ENCODE measurements around the gene CEP128. TPM values are rescaled to one million over a fixed set of nuclear protein-coding genes. Genes with fewer than 3 reads are reported as not detected.

The CEP128 gene
- total RNA-seq, 2 experiments from 2014 or later, result 12.3 to 13.0 TPM

DNA sequence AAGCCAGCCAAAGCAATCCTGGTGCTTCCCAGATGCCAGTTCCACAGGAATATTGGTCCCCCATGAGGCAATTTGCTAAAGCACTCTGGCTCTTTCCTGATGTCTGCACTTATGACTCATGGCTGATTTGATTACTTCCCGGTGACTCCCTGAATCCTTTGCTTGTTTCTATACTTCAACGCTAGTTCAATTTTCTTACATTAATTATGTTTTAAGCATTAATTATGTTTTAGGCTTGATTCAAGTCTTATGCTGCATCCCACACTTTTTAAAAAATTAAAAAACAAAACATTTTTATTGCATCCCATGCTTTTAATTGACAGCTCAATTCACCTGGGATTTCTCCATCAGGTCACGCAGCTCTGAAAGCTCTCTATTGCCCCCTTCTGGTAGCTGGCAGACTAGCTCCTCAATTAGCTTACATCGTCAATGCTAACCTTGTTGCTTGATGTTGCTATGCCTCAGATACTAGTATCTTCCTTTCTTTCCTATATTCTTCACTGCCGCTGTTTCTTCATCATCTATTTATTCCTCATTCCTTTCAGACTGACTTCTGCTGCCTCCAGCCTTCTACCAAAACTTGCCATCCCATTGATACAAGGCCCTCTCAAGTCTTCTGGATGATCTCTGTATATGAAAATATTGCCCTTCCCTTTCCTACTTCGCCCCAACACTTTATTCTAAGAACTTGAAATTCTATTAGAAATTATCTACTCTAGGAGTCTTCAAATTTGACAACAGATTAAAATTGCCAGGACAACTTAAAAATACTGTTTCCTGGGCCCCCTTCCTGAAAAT is 45.9 kb upstream of the CEP128 start:
- ATAC-seq (ENCODE audit: poor library complexity), result peak; percentile 72
- no peak overlapping the region for H3K27ac ChIP-seq (ENCODE audit: low read depth in 1 of 2, low read length in 2 of 2)

DNA sequence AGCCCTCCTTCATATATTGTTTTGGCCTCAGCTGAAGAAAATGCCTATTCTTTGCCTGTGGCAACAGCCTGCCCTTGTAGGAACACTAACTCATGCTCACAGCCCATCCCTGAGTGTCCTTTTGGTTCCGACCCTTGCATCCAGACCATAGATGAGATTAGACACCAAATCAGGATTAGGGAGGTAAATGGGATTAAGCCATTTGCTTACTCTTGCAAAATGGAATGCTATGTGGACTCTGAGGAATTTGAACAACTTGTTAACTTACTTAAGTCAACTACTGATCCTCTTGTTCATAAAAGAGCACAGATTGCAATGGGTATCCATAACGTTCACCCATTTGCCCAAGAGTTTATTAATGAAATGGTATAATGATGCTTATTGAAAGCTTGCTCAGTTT is 41.2 kb upstream of the CEP128 start:
- no peak overlapping the region for H3K4me3 Mint-ChIP-seq
- ATAC-seq (ENCODE audit: poor library complexity) (no peak), DNase-seq (no peak)
- Histone ChIP-seq H3K36me3 (ENCODE audit: insufficient read depth, low read length) (no peaks in the 10 kb centered on the region), H3K27me3 (ENCODE audit: control insufficient read depth in 1 of 2, insufficient read depth in 2 of 2, low read length in 2 of 2) (peaks cover 0 to 4% of the 10 kb centered on the region in 2 experiments), H3K4me1 (ENCODE audit: insufficient read depth, low read length) (peaks cover 7% of the 10 kb centered on the region), H3K9me3 (ENCODE audit: control insufficient read depth in 1 of 2, insufficient read depth in 1 of 2, low read length in 2 of 2) (no peaks in the 10 kb centered on the region), H3K27ac (ENCODE audit: low read depth in 1 of 2, low read length in 2 of 2) (no peak overlapping the region), H3K4me3 (ENCODE audit: low read length) (no peak overlapping the region)
- intact Hi-C loops (cut with DNase I, micrococcal nuclease), result no loop called here
- H3K27ac Mint-ChIP-seq, result no peak overlapping the region
- no peaks in the 10 kb centered on the region for H3K36me3 Mint-ChIP-seq (ENCODE audit: low read depth)
- ChIA-PET CTCF (no interaction called here), POLR2A (no interaction called here)
- no peaks in the 10 kb centered on the region for H3K27me3 Mint-ChIP-seq
- H3K4me1 Mint-ChIP-seq (ENCODE audit: low read depth), result peaks cover 8% of the 10 kb centered on the region
- H3K9me3 Mint-ChIP-seq, result no peaks in the 10 kb centered on the region
- TF ChIP-seq, protein P1, sequence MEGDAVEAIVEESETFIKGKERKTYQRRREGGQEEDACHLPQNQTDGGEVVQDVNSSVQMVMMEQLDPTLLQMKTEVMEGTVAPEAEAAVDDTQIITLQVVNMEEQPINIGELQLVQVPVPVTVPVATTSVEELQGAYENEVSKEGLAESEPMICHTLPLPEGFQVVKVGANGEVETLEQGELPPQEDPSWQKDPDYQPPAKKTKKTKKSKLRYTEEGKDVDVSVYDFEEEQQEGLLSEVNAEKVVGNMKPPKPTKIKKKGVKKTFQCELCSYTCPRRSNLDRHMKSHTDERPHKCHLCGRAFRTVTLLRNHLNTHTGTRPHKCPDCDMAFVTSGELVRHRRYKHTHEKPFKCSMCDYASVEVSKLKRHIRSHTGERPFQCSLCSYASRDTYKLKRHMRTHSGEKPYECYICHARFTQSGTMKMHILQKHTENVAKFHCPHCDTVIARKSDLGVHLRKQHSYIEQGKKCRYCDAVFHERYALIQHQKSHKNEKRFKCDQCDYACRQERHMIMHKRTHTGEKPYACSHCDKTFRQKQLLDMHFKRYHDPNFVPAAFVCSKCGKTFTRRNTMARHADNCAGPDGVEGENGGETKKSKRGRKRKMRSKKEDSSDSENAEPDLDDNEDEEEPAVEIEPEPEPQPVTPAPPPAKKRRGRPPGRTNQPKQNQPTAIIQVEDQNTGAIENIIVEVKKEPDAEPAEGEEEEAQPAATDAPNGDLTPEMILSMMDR (IDR thresholded peaks at IDR 0.05), result no peak

More for the DNA sequence above, 45.9 kb upstream of the CEP128 start:
- H3K36me3 Mint-ChIP-seq (ENCODE audit: low read depth), result no peaks in the 10 kb centered on the region
- no peaks in the 10 kb centered on the region for H3K27me3 Mint-ChIP-seq
- no peak overlapping the region for H3K4me3 Mint-ChIP-seq
- Histone ChIP-seq H3K4me1 (ENCODE audit: insufficient read depth, low read length) (no peaks in the 10 kb centered on the region), H3K27me3 (ENCODE audit: control insufficient read depth in 1 of 2, insufficient read depth in 2 of 2, low read length in 2 of 2) (peaks cover 4 to 11% of the 10 kb centered on the region in 2 experiments), H3K36me3 (ENCODE audit: insufficient read depth, low read length) (no peaks in the 10 kb centered on the region), H3K9me3 (ENCODE audit: control insufficient read depth in 1 of 2, insufficient read depth in 1 of 2, low read length in 2 of 2) (no peaks in the 10 kb centered on the region), H3K4me3 (ENCODE audit: low read length) (no peak overlapping the region)
- peak; percentile 44 to 84 (median 54) for DNase-seq
- ChIA-PET CTCF (interaction anchor here (0.6 to 1.9 kb wide), 10 partner anchors 9 to 911 kb away, joined by 3 to 14 read pairs (median 4); partner anchors contain the start of gene TSHR), POLR2A (interaction anchor here (1.7 to 3.2 kb wide), 2 partner anchors 28 to 32 kb away, joined by 10 to 14 read pairs; partner anchors contain the start of gene TSHR)
- no peaks in the 10 kb centered on the region for H3K9me3 Mint-ChIP-seq
- no peak overlapping the region for H3K27ac Mint-ChIP-seq
- TF ChIP-seq, protein P1 (IDR thresholded peaks at IDR 0.05), result peak; percentile 96
- intact Hi-C loops (cut with DNase I, micrococcal nuclease), result loop anchor here (1.0 kb wide), 1 partner anchor 33 kb away; no protein-coding TSS in a partner anchor
- no peaks in the 10 kb centered on the region for H3K4me1 Mint-ChIP-seq (ENCODE audit: low read depth)

DNA sequence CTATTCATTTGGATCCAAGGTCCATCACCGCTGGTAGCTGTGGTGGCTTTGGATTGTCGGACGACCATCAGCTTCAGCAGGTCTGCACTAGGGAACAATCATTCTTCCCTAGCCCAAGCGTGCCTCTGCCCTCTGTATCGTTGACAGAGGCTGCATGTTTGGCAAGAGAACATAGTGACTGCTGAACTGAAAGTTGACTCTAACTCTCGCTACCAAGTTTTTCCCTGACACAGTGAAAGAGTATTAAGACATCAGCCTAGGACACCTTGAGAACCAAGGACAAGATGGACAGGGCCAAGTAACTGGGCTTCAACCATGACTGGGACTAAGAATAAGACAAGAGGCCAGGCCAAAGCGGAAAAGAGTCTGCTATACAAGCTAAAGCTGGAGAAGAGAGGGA is 40.1 kb upstream of the CEP128 start:
- TF ChIP-seq, protein P1 (IDR thresholded peaks at IDR 0.05), result no peak
- H3K4me3 Mint-ChIP-seq, result no peak overlapping the region
- peaks cover 8% of the 10 kb centered on the region for H3K4me1 Mint-ChIP-seq (ENCODE audit: low read depth)
- no peaks in the 10 kb centered on the region for H3K36me3 Mint-ChIP-seq (ENCODE audit: low read depth)
- H3K27me3 Mint-ChIP-seq, result no peaks in the 10 kb centered on the region
- Histone ChIP-seq H3K27me3 (ENCODE audit: control insufficient read depth in 1 of 2, insufficient read depth in 2 of 2, low read length in 2 of 2) (peaks cover 0 to 4% of the 10 kb centered on the region in 2 experiments), H3K9me3 (ENCODE audit: control insufficient read depth in 1 of 2, insufficient read depth in 1 of 2, low read length in 2 of 2) (no peaks in the 10 kb centered on the region), H3K27ac (ENCODE audit: low read depth in 1 of 2, low read length in 2 of 2) (no peak overlapping the region), H3K4me3 (ENCODE audit: low read length) (no peak overlapping the region), H3K4me1 (ENCODE audit: insufficient read depth, low read length) (peaks cover 7% of the 10 kb centered on the region), H3K36me3 (ENCODE audit: insufficient read depth, low read length) (no peaks in the 10 kb centered on the region)
- no peaks in the 10 kb centered on the region for H3K9me3 Mint-ChIP-seq
- ChIA-PET POLR2A (no interaction called here), CTCF (no interaction called here)
- intact Hi-C loops (cut with DNase I, micrococcal nuclease), result no loop called here
- H3K27ac Mint-ChIP-seq, result no peak overlapping the region
- no peak for ATAC-seq (ENCODE audit: poor library complexity)
- DNase-seq, result no peak
